Neuron (in vitro differentiated cells): ENCODE results near the gene HS6ST1.

Experiments
- H2AFZ ChIP-seq: one replicate; pipeline ENCODE4 v1.6.1; 2013; ENCODE audit warnings: low read depth, mild to moderate bottlenecking, inconsistent platforms, low read length, moderate library complexity
- H3K27me3 ChIP-seq: one replicate; pipeline ENCODE4 v1.6.1; 2013; ENCODE audit warnings: low read length; ENCODE audit not compliant: insufficient read depth
- H3K36me3 ChIP-seq: one replicate; pipeline ENCODE4 v1.6.1; 2013; ENCODE audit warnings: low read length; ENCODE audit not compliant: insufficient read depth
- H3K4me1 ChIP-seq: one replicate; pipeline ENCODE4 v1.6.1; 2013; ENCODE audit warnings: low read length; ENCODE audit not compliant: insufficient read depth
- H3K4me3 ChIP-seq: 2 replicates; pipeline ENCODE4 v1.5.1; 2013; ENCODE audit warnings: mild to moderate bottlenecking, low read length, moderate library complexity
- H3K9me3 ChIP-seq: one replicate; pipeline ENCODE4 v1.6.1; 2013; ENCODE audit warnings: low read length

HS6ST1 gene

GRCh38 chr2:128287780-128288735 lies 30.6 kb downstream of the HS6ST1 start:
- Histone ChIP-seq H2AFZ (no peak overlapping the region), H3K4me3 (no peak overlapping the region), H3K4me1 (peaks cover 5% of the 10 kb centered on the region), H3K36me3 (peaks cover 47% of the 10 kb centered on the region), H3K9me3 (peaks cover 2% of the 10 kb centered on the region), H3K27me3 (no peaks in the 10 kb centered on the region)

- Histone ChIP-seq H3K9me3 (peaks cover 2% of the 10 kb centered on the region), H3K4me3 (no peak overlapping the region), H3K36me3 (peaks cover 54% of the 10 kb centered on the region), H3K27me3 (no peaks in the 10 kb centered on the region), H3K4me1 (peaks cover 5% of the 10 kb centered on the region), H2AFZ (no peak overlapping the region)
These were observed 31.5 kb downstream of the HS6ST1 start for GRCh38 chr2:128286905-128287779.

- no peak overlapping the region for H2AFZ ChIP-seq
- no peak overlapping the region for H3K4me3 ChIP-seq
- H3K9me3 ChIP-seq = no peaks in the 10 kb centered on the region
- no peaks in the 10 kb centered on the region for H3K27me3 ChIP-seq
- H3K4me1 ChIP-seq = peaks cover 5% of the 10 kb centered on the region
- peaks cover 62% of the 10 kb centered on the region for H3K36me3 ChIP-seq
These were observed 32.5 kb downstream of the HS6ST1 start for GRCh38 chr2:128286011-128286721.

- Histone ChIP-seq H3K4me3 (no peak overlapping the region), H2AFZ (no peak overlapping the region), H3K9me3 (no peaks in the 10 kb centered on the region), H3K4me1 (peaks cover 5% of the 10 kb centered on the region), H3K36me3 (peaks cover 69% of the 10 kb centered on the region), H3K27me3 (no peaks in the 10 kb centered on the region)
These were observed 33.2 kb downstream of the HS6ST1 start for GRCh38 chr2:128285329-128285931.

- Histone ChIP-seq H2AFZ (no peak overlapping the region), H3K27me3 (no peaks in the 10 kb centered on the region), H3K4me1 (peaks cover 5% of the 10 kb centered on the region), H3K36me3 (peaks cover 73% of the 10 kb centered on the region), H3K9me3 (no peaks in the 10 kb centered on the region), H3K4me3 (no peak overlapping the region)
These were observed 33.8 kb downstream of the HS6ST1 start for GRCh38 chr2:128284841-128285240.

GRCh38 chr2:128284037-128284441 lies 34.6 kb downstream of the HS6ST1 start:
- Histone ChIP-seq H2AFZ (no peak overlapping the region), H3K9me3 (no peaks in the 10 kb centered on the region), H3K4me3 (no peak overlapping the region), H3K36me3 (peaks cover 73% of the 10 kb centered on the region), H3K4me1 (no peaks in the 10 kb centered on the region), H3K27me3 (no peaks in the 10 kb centered on the region)

- H2AFZ ChIP-seq = no peak overlapping the region
- H3K36me3 ChIP-seq = peaks cover 67% of the 10 kb centered on the region
- no peaks in the 10 kb centered on the region for H3K9me3 ChIP-seq
- H3K4me1 ChIP-seq = no peaks in the 10 kb centered on the region
- no peaks in the 10 kb centered on the region for H3K27me3 ChIP-seq
- H3K4me3 ChIP-seq = no peak overlapping the region
These were observed 35.5 kb downstream of the HS6ST1 start for GRCh38 chr2:128282976-128283810.

- no peak overlapping the region for H3K4me3 ChIP-seq
- no peaks in the 10 kb centered on the region for H3K9me3 ChIP-seq
- no peaks in the 10 kb centered on the region for H3K4me1 ChIP-seq
- H2AFZ ChIP-seq = no peak overlapping the region
- peaks cover 69% of the 10 kb centered on the region for H3K36me3 ChIP-seq
- no peaks in the 10 kb centered on the region for H3K27me3 ChIP-seq
These were observed 36.3 kb downstream of the HS6ST1 start for GRCh38 chr2:128282246-128282975.

- peaks cover 70% of the 10 kb centered on the region for H3K36me3 ChIP-seq
- no peak overlapping the region for H3K4me3 ChIP-seq
- H3K27me3 ChIP-seq = no peaks in the 10 kb centered on the region
- no peak overlapping the region for H2AFZ ChIP-seq
- H3K9me3 ChIP-seq = no peaks in the 10 kb centered on the region
- no peaks in the 10 kb centered on the region for H3K4me1 ChIP-seq
These were observed 36.8 kb downstream of the HS6ST1 start for GRCh38 chr2:128281852-128282245.

GRCh38 chr2:128280901-128281321 lies 37.8 kb downstream of the HS6ST1 start:
- Histone ChIP-seq H2AFZ (no peak overlapping the region), H3K27me3 (no peaks in the 10 kb centered on the region), H3K4me1 (no peaks in the 10 kb centered on the region), H3K4me3 (no peak overlapping the region), H3K9me3 (peaks cover 2% of the 10 kb centered on the region), H3K36me3 (peaks cover 70% of the 10 kb centered on the region)

- H3K4me3 ChIP-seq = no peak overlapping the region
- H3K36me3 ChIP-seq = peaks cover 71% of the 10 kb centered on the region
- H3K9me3 ChIP-seq = peaks cover 6% of the 10 kb centered on the region
- H2AFZ ChIP-seq = no peak overlapping the region
- no peaks in the 10 kb centered on the region for H3K4me1 ChIP-seq
- no peaks in the 10 kb centered on the region for H3K27me3 ChIP-seq
These were observed 38.4 kb downstream of the HS6ST1 start for GRCh38 chr2:128280158-128280871.
